SK-N-SH treated with all-trans-retinoic acid at 6 μM for 48 hours (cell line): Measurements from ENCODE around the gene PLAGL2.

Source experiments
- ARNTL ChIP-seq: fragments of 450-650 bp; formaldehyde crosslinking; IDR thresholded peaks from 2 replicates; pipeline ENCODE4 v1.5.0; 2020; ENCODE audit warnings: low read depth, mild to moderate bottlenecking, moderate library complexity, borderline replicate concordance
- CSRNP3 ChIP-seq: fragments of 250-450 bp; sonication (Bioruptor Pico); IDR thresholded peaks from 2 replicates; pipeline ENCODE4 v1.5.1; 2021; ENCODE audit warnings: mild to moderate bottlenecking, moderate library complexity
- GLIS3 ChIP-seq: fragments of 250-450 bp; sonication (Bioruptor Pico); IDR thresholded peaks from 2 replicates; pipeline ENCODE4 v1.5.0; 2020; ENCODE audit warnings: mild to moderate bottlenecking, moderate library complexity
- PATZ1 ChIP-seq: fragments of 250-450 bp; sonication (Bioruptor Pico); IDR thresholded peaks from 2 replicates; pipeline ENCODE4 v1.8.0; 2020; ENCODE audit warnings: mild to moderate bottlenecking, moderate library complexity, borderline replicate concordance
- TCF4 ChIP-seq: fragments of 250-450 bp; sonication (Bioruptor Pico); IDR thresholded peaks from 2 replicates; pipeline ENCODE4 v1.8.0; 2021; ENCODE audit warnings: mild to moderate bottlenecking, moderate library complexity, borderline replicate concordance

GRCh38 chr20:32167552-32167951 lies 40.0 kb downstream of the PLAGL2 start:
- no peak for TF ChIP-seq PATZ1 (CRISPR knock-in tag)
- TF ChIP-seq CSRNP3 (CRISPR knock-in tag): no peak
- no peak for TF ChIP-seq ARNTL (CRISPR knock-in tag)
- no peak for TF ChIP-seq GLIS3 (CRISPR knock-in tag)
- no peak for TF ChIP-seq TCF4 (CRISPR knock-in tag)
